T-helper 2 cell treated with Interferon-gamma antibody and Interleukin-4, amounts not matched to agents 5 μg/mL and 100 μg/mL, for 36 hours (primary cell): ENCODE results near the gene ADK.
"Not testable (repeated sequence)": the region's sequence is repeated elsewhere in the genome, so short reads cannot be mapped to it uniquely, and the experiment has no call there.

Experiments
- DNase-seq: peaks from one replicate; pipeline ENCODE4 v3.0.0; 2021; ENCODE audit warnings: low spot score
- H3K27ac Mint-ChIP-seq: one replicate; pipeline ENCODE4 v1.8.0; 2021; ENCODE audit warnings: mild to moderate bottlenecking, mixed read lengths
- H3K27me3 Mint-ChIP-seq: one replicate; pipeline ENCODE4 v1.8.0; 2021; ENCODE audit warnings: low read depth, mixed read lengths
- H3K36me3 Mint-ChIP-seq: one replicate; pipeline ENCODE4 v1.8.0; 2021; ENCODE audit warnings: low read depth, mixed read lengths
- H3K4me1 Mint-ChIP-seq: one replicate; pipeline ENCODE4 v1.8.0; 2021; ENCODE audit warnings: low read depth, mixed read lengths
- H3K4me3 Mint-ChIP-seq: one replicate; pipeline ENCODE4 v1.8.0; 2022; ENCODE audit warnings: mild to moderate bottlenecking, moderate library complexity, mixed read lengths
- H3K9me3 Mint-ChIP-seq: one replicate; pipeline ENCODE4 v1.8.0; 2021; ENCODE audit warnings: mixed read lengths

ADK gene

GRCh38 chr10:74328388-74328787 lies 177.4 kb downstream of the ADK start:
- DNase-seq, result no peak
- Mint-ChIP-seq H3K4me1 (no peaks in the 10 kb centered on the region), H3K27ac (no peak overlapping the region), H3K9me3 (peaks cover 5% of the 10 kb centered on the region), H3K4me3 (no peak overlapping the region), H3K27me3 (no peaks in the 10 kb centered on the region), H3K36me3 (peaks cover 6% of the 10 kb centered on the region)

- Mint-ChIP-seq H3K9me3 (peaks cover 9% of the 10 kb centered on the region), H3K27ac (no peak overlapping the region), H3K36me3 (peaks cover 4% of the 10 kb centered on the region), H3K4me1 (no peaks in the 10 kb centered on the region), H3K27me3 (no peaks in the 10 kb centered on the region), H3K4me3 (no peak overlapping the region)
- DNase-seq, result no peak
These were observed 178.9 kb downstream of the ADK start for GRCh38 chr10:74329873-74330272.

GRCh38 chr10:74330646-74331045 lies 179.6 kb downstream of the ADK start:
- H3K27ac Mint-ChIP-seq, result no peak overlapping the region
- peaks cover 9% of the 10 kb centered on the region for H3K9me3 Mint-ChIP-seq
- H3K4me3 Mint-ChIP-seq, result no peak overlapping the region
- DNase-seq, result no peak
- H3K36me3 Mint-ChIP-seq, result peaks cover 4% of the 10 kb centered on the region
- no peaks in the 10 kb centered on the region for H3K27me3 Mint-ChIP-seq
- H3K4me1 Mint-ChIP-seq, result no peaks in the 10 kb centered on the region

- Mint-ChIP-seq H3K27me3 (no peaks in the 10 kb centered on the region), H3K36me3 (peaks cover under 1% of the 10 kb centered on the region), H3K4me1 (peaks cover 1% of the 10 kb centered on the region), H3K4me3 (no peak overlapping the region), H3K27ac (no peak overlapping the region), H3K9me3 (peaks cover 4% of the 10 kb centered on the region)
- no peak for DNase-seq
These were observed 181.4 kb downstream of the ADK start for GRCh38 chr10:74332398-74332797.

GRCh38 chr10:74333174-74333573 lies 182.2 kb downstream of the ADK start:
- Mint-ChIP-seq H3K9me3 (peaks cover 4% of the 10 kb centered on the region), H3K27me3 (no peaks in the 10 kb centered on the region), H3K27ac (no peak overlapping the region), H3K36me3 (no peaks in the 10 kb centered on the region), H3K4me1 (peaks cover 1% of the 10 kb centered on the region), H3K4me3 (no peak overlapping the region)
- no peak for DNase-seq

GRCh38 chr10:74334221-74334620 lies 183.2 kb downstream of the ADK start:
- no peak for DNase-seq
- peaks cover 1% of the 10 kb centered on the region for H3K4me1 Mint-ChIP-seq
- peaks cover 4% of the 10 kb centered on the region for H3K9me3 Mint-ChIP-seq
- no peaks in the 10 kb centered on the region for H3K27me3 Mint-ChIP-seq
- H3K4me3 Mint-ChIP-seq, result no peak overlapping the region
- no peaks in the 10 kb centered on the region for H3K36me3 Mint-ChIP-seq
- no peak overlapping the region for H3K27ac Mint-ChIP-seq

- peaks cover 4% of the 10 kb centered on the region for H3K9me3 Mint-ChIP-seq
- H3K4me3 Mint-ChIP-seq, result no peak overlapping the region
- no peaks in the 10 kb centered on the region for H3K27me3 Mint-ChIP-seq
- no peak for DNase-seq
- H3K36me3 Mint-ChIP-seq, result no peaks in the 10 kb centered on the region
- no peak overlapping the region for H3K27ac Mint-ChIP-seq
- H3K4me1 Mint-ChIP-seq, result peaks cover 1% of the 10 kb centered on the region
These were observed 184.5 kb downstream of the ADK start for GRCh38 chr10:74335501-74335900.

GRCh38 chr10:74337330-74338016 lies 186.5 kb downstream of the ADK start:
- H3K4me3 Mint-ChIP-seq, result no peak overlapping the region
- peaks cover 4% of the 10 kb centered on the region for H3K36me3 Mint-ChIP-seq
- no peaks in the 10 kb centered on the region for H3K27me3 Mint-ChIP-seq
- DNase-seq, result no peak
- no peak overlapping the region for H3K27ac Mint-ChIP-seq
- peaks cover 11% of the 10 kb centered on the region for H3K9me3 Mint-ChIP-seq
- peaks cover 1% of the 10 kb centered on the region for H3K4me1 Mint-ChIP-seq

- Mint-ChIP-seq H3K4me1 (no peaks in the 10 kb centered on the region), H3K27me3 (no peaks in the 10 kb centered on the region), H3K36me3 (peaks cover 35% of the 10 kb centered on the region), H3K27ac (no peak overlapping the region), H3K4me3 (no peak overlapping the region), H3K9me3 (peaks cover 32% of the 10 kb centered on the region)
- DNase-seq, result no peak
These were observed 192.0 kb downstream of the ADK start for GRCh38 chr10:74342991-74343390.

- Mint-ChIP-seq H3K27ac (no peak overlapping the region), H3K4me1 (no peaks in the 10 kb centered on the region), H3K4me3 (no peak overlapping the region), H3K9me3 (peaks cover 32% of the 10 kb centered on the region), H3K27me3 (no peaks in the 10 kb centered on the region), H3K36me3 (peaks cover 35% of the 10 kb centered on the region)
- DNase-seq, result no peak
These were observed 192.8 kb downstream of the ADK start for GRCh38 chr10:74343804-74344203.

GRCh38 chr10:74344306-74344705 lies 193.3 kb downstream of the ADK start:
- DNase-seq, result no peak
- Mint-ChIP-seq H3K4me1 (no peaks in the 10 kb centered on the region), H3K36me3 (peaks cover 35% of the 10 kb centered on the region), H3K27ac (no peak overlapping the region), H3K9me3 (peaks cover 32% of the 10 kb centered on the region), H3K27me3 (no peaks in the 10 kb centered on the region), H3K4me3 (no peak overlapping the region)

GRCh38 chr10:74347522-74347921 lies 196.5 kb downstream of the ADK start:
- no peaks in the 10 kb centered on the region for H3K4me1 Mint-ChIP-seq
- H3K4me3 Mint-ChIP-seq, result no peak overlapping the region
- no peak overlapping the region for H3K27ac Mint-ChIP-seq
- H3K27me3 Mint-ChIP-seq, result no peaks in the 10 kb centered on the region
- H3K36me3 Mint-ChIP-seq, result peaks cover 32% of the 10 kb centered on the region
- H3K9me3 Mint-ChIP-seq, result peaks cover 37% of the 10 kb centered on the region
- no peak for DNase-seq

GRCh38 chr10:74353021-74353420 lies 202.0 kb downstream of the ADK start:
- not testable (repeated sequence) for H3K4me1 Mint-ChIP-seq, H3K36me3 Mint-ChIP-seq, H3K27ac Mint-ChIP-seq, DNase-seq, H3K4me3 Mint-ChIP-seq, H3K27me3 Mint-ChIP-seq
- peaks cover 22% of the 10 kb centered on the region for H3K9me3 Mint-ChIP-seq

- DNase-seq, result no peak
- Mint-ChIP-seq H3K27me3 (no peaks in the 10 kb centered on the region), H3K27ac (no peak overlapping the region), H3K4me1 (peaks cover 7% of the 10 kb centered on the region), H3K9me3 (peaks cover 40% of the 10 kb centered on the region), H3K4me3 (no peak overlapping the region), H3K36me3 (peaks cover 46% of the 10 kb centered on the region)
These were observed 210.7 kb downstream of the ADK start for GRCh38 chr10:74361678-74362077.

GRCh38 chr10:74363727-74364126 lies 212.7 kb downstream of the ADK start:
- Mint-ChIP-seq H3K4me1 (peaks cover 7% of the 10 kb centered on the region), H3K4me3 (no peak overlapping the region), H3K27me3 (no peaks in the 10 kb centered on the region), H3K27ac (no peak overlapping the region), H3K9me3 (peaks cover 32% of the 10 kb centered on the region), H3K36me3 (peaks cover 42% of the 10 kb centered on the region)
- DNase-seq, result no peak
